Breast epithelium (tissue), 4 donors: ENCODE data around the gene ACADS. TPM values are rescaled to one million over a fixed set of nuclear protein-coding genes. Genes with fewer than 3 reads are reported as not detected.

Experiments
- DNase-seq, 2 donors: peaks; one replicate each; pipeline ENCODE4 v3.0.0-alpha.2; 2019; ENCODE audit warnings: low spot score in 2 of 2
- H3K27ac ChIP-seq, 2 donors: fragments of 200-600 bp; sonication (generic) in 1 of 2; one replicate each; pipeline ENCODE4 v1.5.1; 2016 to 2019; ENCODE audit warnings: mild to moderate bottlenecking in 1 of 2
- H3K27me3 ChIP-seq, 2 donors: fragments of 200-600 bp; sonication (generic) in 1 of 2; one replicate each; pipeline versions ENCODE4 v1.5.1 to v1.6.0; 2017 to 2019; ENCODE audit warnings: control low read depth in 1 of 2, mild to moderate bottlenecking in 1 of 2
- H3K36me3 ChIP-seq: fragments of 200-600 bp; one replicate; pipeline ENCODE4 v1.5.1; 2019
- H3K4me1 ChIP-seq, 2 donors: fragments of 200-600 bp; sonication (generic); one replicate each; pipeline ENCODE4 v1.5.1; 2016 to 2019; ENCODE audit warnings: control low read depth in 1 of 2
- H3K4me3 ChIP-seq, 3 donors: fragments of 200-600 bp; sonication (generic); 1 replicate in 2 of 3; 2 replicates in 1 of 3; pipeline ENCODE4 v1.5.1; 2016 to 2019; ENCODE audit warnings: mild to moderate bottlenecking in 3 of 3, moderate library complexity in 2 of 3
- H3K9me3 ChIP-seq, 2 donors: fragments of 200-600 bp; sonication (generic) in 1 of 2; one replicate each; pipeline ENCODE4 v1.5.1; 2016 to 2019; ENCODE audit warnings: control low read depth in 1 of 2
- CTCF ChIP-seq, 3 donors: fragments of 450-650 bp; IDR thresholded peaks; one replicate each; pipeline ENCODE4 v1.5.1; 2016 to 2017; ENCODE audit warnings: antibody characterized with exemption in 3 of 3, mild to moderate bottlenecking in 3 of 3, moderate library complexity in 3 of 3
- POLR2A ChIP-seq: fragments of 450-650 bp; IDR thresholded peaks from one replicate; pipeline ENCODE4 v1.6.1; 2016; ENCODE audit warnings: antibody characterized with exemption, mild to moderate bottlenecking, moderate library complexity
- POLR2AphosphoS5 ChIP-seq, 3 donors: sonication (generic); formaldehyde crosslinking; IDR thresholded peaks; one replicate each; pipeline ENCODE4 v1.6.1; 2017; ENCODE audit warnings: antibody characterized with exemption in 3 of 3
- intact Hi-C: fragments of 100-400 bp; cut with DNase I; formaldehyde crosslinking; loops from one replicate; pipeline ENCODE4 v1.15.1; 2023; ENCODE audit warnings: low total_unique reads
- total RNA-seq, 3 donors: library from RNA; depleted of rRNA; stranded (reverse); fragments of >200 nt; gene quantifications; one replicate each; pipeline ENCODE4 v1.1.0, GENCODE V29; 2016

Gene ACADS
- total RNA-seq, 3 donors from 2014 or later, result 38.3 to 114 (median 54.3) TPM

GRCh38 chr12:120712610-120713009, 13.0 kb upstream of the ACADS start:
- peaks cover 0 to 3% of the 10 kb centered on the region in 2 donors for H3K4me1 ChIP-seq
- H3K36me3 ChIP-seq, result no peaks in the 10 kb centered on the region
- no peaks in the 10 kb centered on the region for H3K27me3 ChIP-seq
- H3K9me3 ChIP-seq, result no peaks in the 10 kb centered on the region
- DNase-seq, result no peak
- intact Hi-C loops, result no loop called here
- TF ChIP-seq CTCF (IDR thresholded peaks at IDR 0.05) (no peak), POLR2A (no peak), POLR2AphosphoS5 (IDR thresholded peaks at IDR 0.05) (no peak)
- no peak overlapping the region for H3K27ac ChIP-seq
- H3K4me3 ChIP-seq, result no peak overlapping the region

GRCh38 chr12:120713861-120714482, 11.7 kb upstream of the ACADS start:
- H3K27me3 ChIP-seq, result no peaks in the 10 kb centered on the region
- no peaks in the 10 kb centered on the region for H3K9me3 ChIP-seq
- H3K36me3 ChIP-seq, result no peaks in the 10 kb centered on the region
- TF ChIP-seq POLR2AphosphoS5 (IDR thresholded peaks at IDR 0.05), result no peak
- TF ChIP-seq CTCF (IDR thresholded peaks at IDR 0.05), result peak in 2 of 3 donors; percentile 64 to 72
- no peak overlapping the region for H3K27ac ChIP-seq
- no peak overlapping the region for H3K4me3 ChIP-seq
- DNase-seq, result peak in 1 of 2 donors; percentile 33
- peaks cover 0 to 3% of the 10 kb centered on the region in 2 donors for H3K4me1 ChIP-seq
- intact Hi-C loops, result no loop called here

GRCh38 chr12:120718055-120718454, 7.6 kb upstream of the ACADS start:
- no peaks in the 10 kb centered on the region for H3K4me1 ChIP-seq
- no peaks in the 10 kb centered on the region for H3K27me3 ChIP-seq
- intact Hi-C loops, result no loop called here
- H3K27ac ChIP-seq, result no peak overlapping the region
- DNase-seq, result no peak
- H3K4me3 ChIP-seq, result no peak overlapping the region
- TF ChIP-seq CTCF (IDR thresholded peaks at IDR 0.05) (no peak), POLR2A (no peak), POLR2AphosphoS5 (IDR thresholded peaks at IDR 0.05) (no peak)
- H3K36me3 ChIP-seq, result peaks cover 9% of the 10 kb centered on the region
- no peaks in the 10 kb centered on the region for H3K9me3 ChIP-seq

GRCh38 chr12:120719072-120719471, 6.6 kb upstream of the ACADS start:
- DNase-seq, result no peak
- Histone ChIP-seq H3K27ac (no peak overlapping the region), H3K4me3 (no peak overlapping the region), H3K27me3 (no peaks in the 10 kb centered on the region), H3K4me1 (no peaks in the 10 kb centered on the region), H3K36me3 (peaks cover 9% of the 10 kb centered on the region), H3K9me3 (no peaks in the 10 kb centered on the region)
- intact Hi-C loops, result no loop called here
- no peak for TF ChIP-seq CTCF (IDR thresholded peaks at IDR 0.05)
- TF ChIP-seq POLR2A, result no peak
- no peak for TF ChIP-seq POLR2AphosphoS5 (IDR thresholded peaks at IDR 0.05)

GRCh38 chr12:120719496-120720233, 6.0 kb upstream of the ACADS start:
- Histone ChIP-seq H3K27me3 (no peaks in the 10 kb centered on the region), H3K4me1 (no peaks in the 10 kb centered on the region), H3K9me3 (no peaks in the 10 kb centered on the region), H3K4me3 (no peak overlapping the region), H3K27ac (no peak overlapping the region), H3K36me3 (peaks cover 9% of the 10 kb centered on the region)
- intact Hi-C loops, result no loop called here
- no peak for DNase-seq
- no peak for TF ChIP-seq POLR2AphosphoS5 (IDR thresholded peaks at IDR 0.05)
